HepG2 (cell line): Measurements from ENCODE around the gene CXorf38. TPM values are rescaled to one million over a fixed set of nuclear protein-coding genes. Genes with fewer than 3 reads are reported as not detected.

ENCODE experiments used
- ATAC-seq: fragments of 200-7000 bp; cut with Tn5 transposase; 3 replicates; pipeline ENCODE4 v1.9.1; 2020; ENCODE audit warnings: mild to moderate bottlenecking, moderate library complexity
- BruUV-seq: library from RNA; stranded (reverse); fragments of 400-500 nt; replicated peaks from 2 replicates; lab custom pipeline; 2021; lab: Mats Ljungman, UMichigan
- CTCF ChIA-PET: fragments of 300-600 bp; formaldehyde crosslinking; extraction: SDS; loops from one replicate; lab custom pipeline; 2021; ENCODE audit warnings: low total read pairs, inconsistent platforms, low intra/inter-chr PET ratio; lab: Yijun Ruan, JAX
- POLR2A ChIA-PET: fragments of 350-600 bp; sonication (Branson Sonifier 250); formaldehyde crosslinking; loops from one replicate; lab custom pipeline; 2020; ENCODE audit warnings: antibody characterized with exemption, inconsistent platforms; lab: Yijun Ruan, JAX
- DNase-seq: peaks from one replicate; pipeline ENCODE4 v3.0.0-alpha.2; 2015; ENCODE audit warnings: low spot score
- FAIRE-seq: peaks from 3 replicates; lab custom pipeline; 2011; peaks lifted over from hg19 to GRCh38; lab: Jason Lieb, UNC
- H2AFZ ChIP-seq: one replicate; pipeline ENCODE4 v1.6.1; 2011; ENCODE audit warnings: low read length, inconsistent platforms
- H3K27ac ChIP-seq: fragments of 300-600 bp; 3 replicates; pipeline ENCODE4 v1.8.0; 2011; ENCODE audit warnings: mixed run types, mild to moderate bottlenecking, mixed read lengths, low read length, inconsistent platforms; ENCODE audit not compliant: insufficient read depth; ENCODE audit errors: extremely low read length
- H3K27me3 ChIP-seq, 2 experiments: fragments of 200-600 bp in 1 of 2; 2 replicates in 1 of 2; 3 replicates in 1 of 2; pipeline versions ENCODE4 v1.6.0 to v1.8.0; 2011; ENCODE audit warnings: low read length in 2 of 2, mild to moderate bottlenecking in 2 of 2, moderate library complexity in 2 of 2, inconsistent platforms in 1 of 2; ENCODE audit not compliant: insufficient read depth in 2 of 2, control insufficient read depth in 1 of 2
- H3K36me3 ChIP-seq, 2 experiments: fragments of 200-600 bp in 1 of 2; replicated peaks in 1 of 2; 2 replicates in 1 of 2; 3 replicates in 1 of 2; pipeline versions ENCODE4 v1.5.1 to v1.8.0; 2011; ENCODE audit warnings: low read length in 2 of 2, inconsistent platforms in 1 of 2; ENCODE audit not compliant: insufficient read depth in 2 of 2, control insufficient read depth in 1 of 2
- H3K4me1 ChIP-seq: 2 replicates; pipeline ENCODE4 v1.5.1; 2012; ENCODE audit warnings: low read length, inconsistent platforms; ENCODE audit not compliant: insufficient read depth
- H3K4me2 ChIP-seq: 2 replicates; pipeline ENCODE4 v1.6.0; 2011; ENCODE audit warnings: low read depth, low read length, inconsistent platforms
- H3K4me3 ChIP-seq, 3 experiments: fragments of 200-600 bp in 1 of 3; sonication (generic), shearing (Covaris generic) in 1 of 3; replicated peaks in 1 of 3; 2 replicates each; pipeline ENCODE4 v1.5.1; 2011 to 2016; ENCODE audit warnings: low read length in 3 of 3, inconsistent platforms in 2 of 3, low read depth in 2 of 3, mild to moderate bottlenecking in 2 of 3, control low read depth in 1 of 3, mixed read lengths in 1 of 3; ENCODE audit not compliant: insufficient read depth in 1 of 3
- H3K79me2 ChIP-seq: one replicate; pipeline ENCODE4 v1.6.1; 2011; ENCODE audit warnings: low read length, inconsistent platforms; ENCODE audit not compliant: insufficient read depth
- H3K9ac ChIP-seq: 2 replicates; pipeline ENCODE4 v1.6.0; 2011; ENCODE audit warnings: mild to moderate bottlenecking, low read depth, low read length, inconsistent platforms; ENCODE audit not compliant: insufficient read depth
- H3K9me3 ChIP-seq: 2 replicates; pipeline ENCODE4 v1.5.1; 2012; ENCODE audit warnings: mild to moderate bottlenecking, low read length
- H4K20me1 ChIP-seq: 2 replicates; pipeline ENCODE4 v1.6.0; 2011; ENCODE audit warnings: inconsistent platforms, mild to moderate bottlenecking, low read length, moderate library complexity; ENCODE audit not compliant: insufficient read depth
- ARID5B ChIP-seq: IDR thresholded peaks from 2 replicates; pipeline ENCODE4 v1.4.0; 2020; ENCODE audit warnings: mild to moderate bottlenecking, missing genetic modification reagents
- CTCF ChIP-seq: sonication (generic); formaldehyde crosslinking; IDR thresholded peaks from 2 replicates; pipeline ENCODE4 v1.5.0; 2020; ENCODE audit warnings: mild to moderate bottlenecking, missing genetic modification reagents, moderate library complexity
- GPN1 ChIP-seq: sonication (generic); formaldehyde crosslinking; IDR thresholded peaks from 2 replicates; pipeline ENCODE4 v1.5.1; 2020; ENCODE audit warnings: missing genetic modification reagents, borderline replicate concordance
- KAT8 ChIP-seq: IDR thresholded peaks from 2 replicates; pipeline ENCODE4 v1.6.1; 2016; ENCODE audit warnings: missing genetic modification reagents, missing compliant biosample characterization
- LCORL ChIP-seq, 2 experiments: fragments of 450-650 bp in 1 of 2; sonication (generic) in 1 of 2; formaldehyde crosslinking in 1 of 2; IDR thresholded peaks; 2 replicates each; pipeline versions ENCODE4 v1.5.0 to v1.6.1; 2017 to 2020; ENCODE audit warnings: antibody characterized with exemption in 1 of 2, missing genetic modification reagents in 1 of 2
- MEF2D ChIP-seq: sonication (generic); formaldehyde crosslinking; IDR thresholded peaks from 2 replicates; pipeline ENCODE4 v1.5.1; 2020; ENCODE audit warnings: mild to moderate bottlenecking, missing genetic modification reagents
- MTF2 ChIP-seq: sonication (generic); formaldehyde crosslinking; IDR thresholded peaks from 2 replicates; pipeline ENCODE4 v1.5.0; 2020; ENCODE audit warnings: missing genetic modification reagents, borderline replicate concordance
- NFATC3 ChIP-seq: sonication (generic); formaldehyde crosslinking; IDR thresholded peaks from 2 replicates; pipeline ENCODE4 v1.5.1; 2020; ENCODE audit warnings: mild to moderate bottlenecking, missing genetic modification reagents
- SMC3 ChIP-seq: IDR thresholded peaks from 2 replicates; pipeline ENCODE4 v1.6.1; 2011; ENCODE audit warnings: low read length, improper control_type of control experiment
- SRF ChIP-seq: IDR thresholded peaks from 2 replicates; pipeline ENCODE4 v1.6.1; 2011; ENCODE audit warnings: mild to moderate bottlenecking, low read depth, low read length, moderate library complexity
- SRSF1 ChIP-seq: fragments of 200-400 bp; formaldehyde crosslinking; optimal IDR thresholded peaks from 2 replicates; pipeline ENCODE3; 2017; ENCODE audit warnings: mild to moderate bottlenecking, low read depth, low read length, moderate library complexity
- SRY ChIP-seq: sonication (generic); formaldehyde crosslinking; IDR thresholded peaks from 2 replicates; pipeline ENCODE4 v1.8.0; 2022; ENCODE audit warnings: mild to moderate bottlenecking, missing genetic modification reagents
- STAG1 ChIP-seq: sonication (generic); formaldehyde crosslinking; IDR thresholded peaks from 2 replicates; pipeline ENCODE4 v1.4.0; 2020; ENCODE audit warnings: missing genetic modification reagents
- ZBTB39 ChIP-seq: sonication (generic); formaldehyde crosslinking; IDR thresholded peaks from 2 replicates; pipeline ENCODE4 v1.5.0; 2020; ENCODE audit warnings: missing genetic modification reagents
- ZUFSP ChIP-seq: sonication (generic); formaldehyde crosslinking; IDR thresholded peaks from 2 replicates; pipeline ENCODE4 v1.9.0; 2021; ENCODE audit warnings: missing genetic modification reagents, mild to moderate bottlenecking, borderline replicate concordance
- WGBS: methylation state at CpG from one replicate; pipeline ENCODE4 v1.1.6; 2017; ENCODE audit warnings: low lambda C conversion rate; 5-methylcytosine and 5-hydroxymethylcytosine counted together
- in situ Hi-C: cut with HindIII; loops from 2 replicates; pipeline ENCODE4 v1.10.0; 2017; ENCODE audit warnings: low pct_unique_long_range_greater_than_20kb; ENCODE audit not compliant: extremely low pct_ligation_motif_present
- intact Hi-C: fragments of 100-400 bp; cut with micrococcal nuclease; formaldehyde crosslinking; loops from one replicate; pipeline ENCODE4 v1.10.0; 2022; ENCODE audit not compliant: unreplicated experiment
- polyA plus RNA-seq, 8 experiments: library from polyadenylated mRNA; depleted of rRNA in 3 of 8; stranded (reverse) in 7 of 8; unstranded in 1 of 8; fragments of >200 nt; fragmentation: Illumina TruSeq in 4 of 8; extraction: Trizol in 4 of 8; gene quantifications; 2 replicates each; pipeline versions ENCODE4 v1.2.1 to v1.2.3, GENCODE V29; 2011 to 2016; ENCODE audit warnings: low read depth in 4 of 8, missing spikeins in 1 of 8, mixed read lengths in 1 of 8; ENCODE audit not compliant: insufficient read depth in 1 of 8
- total RNA-seq, 5 experiments: library from RNA; depleted of rRNA; stranded (reverse); fragments of >200 nt; fragmentation: Illumina TruSeq; extraction: Trizol; gene quantifications; 2 replicates each; pipeline ENCODE4 v1.2.3, GENCODE V29; 2016; ENCODE audit warnings: low read depth in 1 of 5

The CXorf38 gene
- total and polyA plus RNA-seq, 2 of the 13 experiments (the other 11 are each of a cell fraction or from before 2014, with no cell fraction given): 4.6 to 6.7 TPM

GRCh38 chrX:40651620-40652223, 4.4 kb upstream of the CXorf38 start:
- FAIRE-seq: no peak
- Histone ChIP-seq H3K4me2 (no peak overlapping the region), H3K27me3 (no peaks in the 10 kb centered on the region), H3K4me3 (no peak overlapping the region), H2AFZ (no peak overlapping the region), H3K79me2 (peaks cover 2% of the 10 kb centered on the region), H3K36me3 (peaks cover 0 to 5% of the 10 kb centered on the region in 2 experiments; a peak in 1 of 5 replicates), H3K9me3 (no peaks in the 10 kb centered on the region), H4K20me1 (no peaks in the 10 kb centered on the region), H3K9ac (no peak overlapping the region), H3K27ac (no peak overlapping the region), H3K4me1 (no peaks in the 10 kb centered on the region)
- POLR2A ChIA-PET: no interaction called here
- no peak for ATAC-seq
- CTCF ChIA-PET: interaction anchor here (1.2 kb wide), 1 partner anchor 142 kb away, joined by 6 read pairs; no protein-coding TSS in a partner anchor
- DNase-seq: peak; percentile 52
- intact Hi-C loops: loop anchor here (5.0 kb wide), 2 partner anchors 141 to 371 kb away; no protein-coding TSS in a partner anchor
- in situ Hi-C loops: no loop called here
- WGBS: 7% methylated on average over 3 of the region's 3 CpGs
- no TSS peak for BruUV-seq
- TF ChIP-seq LCORL (IDR thresholded peaks at IDR 0.05) (no peak), LCORL (CRISPR knock-in tag; IDR thresholded peaks at IDR 0.05) (no peak), ARID5B (CRISPR knock-in tag) (no peak), SMC3 (0 out of 2 replicates have a peak, but pooled peaks have one; percentile 32), GPN1 (CRISPR knock-in tag) (no peak), ZBTB39 (CRISPR knock-in tag) (no peak), ZUFSP (CRISPR knock-in tag) (no peak), SRF (no peak), NFATC3 (CRISPR knock-in tag) (no peak), MEF2D (CRISPR knock-in tag) (no peak), MTF2 (CRISPR knock-in tag) (no peak), SRSF1 (no peak), SRY (CRISPR knock-in tag) (no peak), KAT8 (CRISPR knock-in tag) (no peak), STAG1 (CRISPR knock-in tag) (peak; percentile 71), CTCF (CRISPR knock-in tag) (peak; percentile 63)
